Common myeloid progenitor, CD34-positive (primary cell): ENCODE results near the gene CRLF1.
A peak's percentile ranks its signal among the peaks of the same experiment; 100 is the strongest.

Source experiments
- CTCF ChIA-PET: fragments of 350-600 bp; sonication (Branson Sonifier 250); formaldehyde crosslinking; loops from one replicate; lab custom pipeline; 2021; ENCODE audit warnings: antibody characterized with exemption; lab: Charles Lee
- POLR2A ChIA-PET: fragments of 350-600 bp; sonication (Branson Sonifier 250); formaldehyde crosslinking; loops from one replicate; lab custom pipeline; 2021; ENCODE audit warnings: antibody characterized with exemption; lab: Charles Lee
- DNase-seq, 3 donors: peaks; one replicate each; pipeline versions ENCODE4 v3.0.0 to v3.0.0-alpha.2; 2013
- H3K27ac ChIP-seq, 2 experiments: 1 replicate in 1 of 2; 2 replicates in 1 of 2; pipeline ENCODE4 v1.7.0; 2013; ENCODE audit warnings: inconsistent platforms in 2 of 2, low read length in 2 of 2, mild to moderate bottlenecking in 2 of 2, low read depth in 1 of 2, moderate library complexity in 1 of 2; ENCODE audit not compliant: severe bottlenecking in 2 of 2, insufficient read depth in 1 of 2, poor library complexity in 1 of 2
- H3K27me3 ChIP-seq, 5 experiments: replicated peaks in 2 of 5; 1 replicate in 3 of 5; 2 replicates in 2 of 5; pipeline versions ENCODE4 v1.6.1 to v1.7.0; 2013; ENCODE audit warnings: low read length in 4 of 5, mild to moderate bottlenecking in 2 of 5, moderate library complexity in 2 of 5, inconsistent platforms in 1 of 5; ENCODE audit not compliant: insufficient read depth in 5 of 5, control insufficient read depth in 4 of 5
- H3K36me3 ChIP-seq, 4 experiments: 1 replicate in 2 of 4; 2 replicates in 2 of 4; pipeline versions ENCODE4 v1.6.1 to v1.7.0; 2013; ENCODE audit warnings: low read length in 3 of 4, control low read depth in 1 of 4, mild to moderate bottlenecking in 1 of 4; ENCODE audit not compliant: control insufficient read depth in 4 of 4, insufficient read depth in 4 of 4
- H3K4me1 ChIP-seq, 4 experiments: 1 replicate in 3 of 4; 2 replicates in 1 of 4; pipeline versions ENCODE4 v1.6.1 to v1.7.1; 2013; ENCODE audit warnings: low read length in 3 of 4, mild to moderate bottlenecking in 3 of 4, control low read depth in 1 of 4, inconsistent platforms in 1 of 4, moderate library complexity in 1 of 4; ENCODE audit not compliant: control insufficient read depth in 4 of 4, insufficient read depth in 4 of 4; ENCODE audit errors: control extremely low read depth in 1 of 4
- H3K4me3 ChIP-seq, 7 experiments: 1 replicate in 4 of 7; 2 replicates in 3 of 7; pipeline versions ENCODE4 v1.5.1 to v1.7.0; 2013; ENCODE audit warnings: mild to moderate bottlenecking in 7 of 7, low read length in 6 of 7, moderate library complexity in 6 of 7, inconsistent platforms in 2 of 7, low read depth in 2 of 7, control low read depth in 1 of 7; ENCODE audit not compliant: insufficient read depth in 4 of 7, control insufficient read depth in 1 of 7; ENCODE audit errors: extremely low read depth in 1 of 7
- H3K9me3 ChIP-seq, 5 experiments: 1 replicate in 4 of 5; 2 replicates in 1 of 5; pipeline versions ENCODE4 v1.6.1 to v1.7.1; 2013; ENCODE audit warnings: low read length in 4 of 5, mild to moderate bottlenecking in 2 of 5, inconsistent platforms in 1 of 5, low read depth in 1 of 5, moderate library complexity in 1 of 5; ENCODE audit not compliant: control insufficient read depth in 4 of 5, insufficient read depth in 2 of 5; ENCODE audit errors: control extremely low read depth in 1 of 5
- WGBS: methylation state at CpG from one replicate; pipeline ENCODE4 v1.1.5; 2013; ENCODE audit not compliant: insufficient coverage; 5-methylcytosine and 5-hydroxymethylcytosine counted together

CRLF1 gene

DNA sequence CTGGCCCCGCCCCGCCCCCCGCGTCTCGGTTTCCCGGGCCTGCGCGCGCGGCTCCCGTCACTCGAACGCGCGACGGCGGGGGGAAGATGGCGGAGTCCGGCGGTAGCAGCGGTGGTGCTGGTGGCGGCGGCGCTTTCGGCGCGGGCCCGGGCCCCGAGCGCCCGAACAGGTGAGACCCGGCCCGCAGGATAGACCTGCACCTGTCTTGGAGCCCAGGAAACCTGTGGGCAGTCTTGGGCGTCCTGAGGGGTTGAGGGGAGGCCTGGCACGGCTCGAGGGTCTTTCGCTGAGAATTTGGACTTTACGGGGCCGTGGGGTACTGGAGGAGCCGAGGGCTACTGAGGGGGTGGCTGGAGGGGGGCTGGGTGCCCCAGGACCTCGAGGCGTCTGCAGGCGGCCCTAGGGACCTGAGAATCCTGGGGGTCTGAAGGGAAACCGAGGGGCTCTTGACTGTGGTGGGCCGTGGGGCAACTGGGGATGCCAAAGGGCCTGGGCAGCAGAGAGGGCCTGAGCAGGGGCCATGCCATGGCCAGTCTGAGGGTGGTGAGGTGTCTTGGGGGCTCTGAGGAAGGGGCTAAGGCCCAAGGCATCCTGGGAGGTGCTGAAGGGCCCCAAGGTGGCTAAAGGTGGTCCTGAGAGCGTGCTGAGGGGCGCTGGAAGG lies 30.5 kb upstream of the CRLF1 start, which contains the start of gene KLHL26:
Gene KLHL26, plus strand, starts transcription at position 60 of the 661 bp plus-strand sequence. Its CDS starts 27 bp downstream, at position 87.
- Histone ChIP-seq H3K36me3 (no peaks in the 10 kb centered on the region), H3K4me3 (peak within 1 kb of the TSS; percentile 75 to 93 (median 87)), H3K27ac (peak within 1 kb of the TSS; percentile 50 to 82), H3K9me3 (no peaks in the 10 kb centered on the region), H3K4me1 (peaks cover 0 to 21% (median 17%) of the 10 kb centered on the region in 4 experiments), H3K27me3 (peaks cover 0 to 2% (median 0%) of the 10 kb centered on the region in 5 experiments)
- 1% methylated on average over 38 of the region's 47 CpGs for WGBS
- no peak for DNase-seq
- ChIA-PET CTCF (no interaction called here), POLR2A (no interaction called here)

GRCh38 chr19:18636183-18636968 lies 29.8 kb upstream of the CRLF1 start:
- CTCF ChIA-PET: no interaction called here
- no peak overlapping the region for H3K27ac ChIP-seq

GRCh38 chr19:18635831-18636182 lies 29.2 kb upstream of the CRLF1 start:
- Histone ChIP-seq H3K27me3 (peaks cover 0 to 2% (median 0%) of the 10 kb centered on the region in 5 experiments), H3K4me1 (peaks cover 0 to 21% (median 17%) of the 10 kb centered on the region in 4 experiments), H3K36me3 (no peaks in the 10 kb centered on the region), H3K9me3 (no peaks in the 10 kb centered on the region), H3K4me3 (peak overlapping the region in 3 of 7 experiments; percentile 24 to 87 (median 79)), H3K27ac (no peak overlapping the region)
- ChIA-PET CTCF (interaction anchor here (1.3 kb wide), 1 partner anchor 21 kb away, joined by 3 read pairs; no protein-coding TSS in a partner anchor), POLR2A (no interaction called here)
- no peak for DNase-seq
- WGBS: 0% methylated on average over 2 of the region's 6 CpGs

More at GRCh38 chr19:18636183-18636968, 29.8 kb upstream of the CRLF1 start:
- no peaks in the 10 kb centered on the region for H3K9me3 ChIP-seq
- peak; percentile 97 to 98 (median 98) for DNase-seq
- 1% methylated on average over 30 of the region's 44 CpGs for WGBS
- no peaks in the 10 kb centered on the region for H3K36me3 ChIP-seq
- POLR2A ChIA-PET: no interaction called here
- peaks cover 0 to 21% (median 17%) of the 10 kb centered on the region in 4 experiments for H3K4me1 ChIP-seq
- peaks cover 0 to 2% (median 0%) of the 10 kb centered on the region in 5 experiments for H3K27me3 ChIP-seq
- peak overlapping the region; percentile 49 to 93 (median 79) for H3K4me3 ChIP-seq

GRCh38 chr19:18634612-18635297 lies 28.2 kb upstream of the CRLF1 start:
- CTCF ChIA-PET: interaction anchor here (0.6 to 1.3 kb wide), 3 partner anchors 20 to 171 kb away, joined by 3 read pairs; no protein-coding TSS in a partner anchor
- POLR2A ChIA-PET: no interaction called here
- WGBS: 79% methylated on average over 8 of the region's 12 CpGs

DNA sequence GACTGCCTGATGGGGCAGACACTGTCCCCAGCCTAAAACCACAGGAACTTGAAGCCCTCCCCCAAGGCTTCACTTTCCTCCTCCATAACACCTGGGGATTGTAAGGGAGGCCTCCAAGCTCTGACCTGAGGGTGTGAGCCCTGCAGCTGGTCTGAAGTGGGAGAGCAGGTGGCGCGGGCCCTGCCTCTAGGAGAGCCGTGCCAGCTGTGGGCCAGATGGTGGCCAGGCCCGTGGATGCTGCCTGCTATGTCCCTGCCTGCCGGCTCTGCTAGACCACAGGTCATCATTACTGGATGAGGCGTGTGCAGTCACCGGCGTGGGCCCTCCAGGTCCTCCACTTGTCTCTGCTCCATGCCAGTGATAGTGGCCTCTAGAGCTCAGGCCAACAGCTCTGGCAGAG lies 26.7 kb upstream of the CRLF1 start:
- POLR2A ChIA-PET: no interaction called here
- H3K4me1 ChIP-seq: peaks cover 0 to 22% (median 17%) of the 10 kb centered on the region in 4 experiments
- DNase-seq: no peak

More at GRCh38 chr19:18634612-18635297, 28.2 kb upstream of the CRLF1 start:
- Histone ChIP-seq H3K4me3 (no peak overlapping the region), H3K36me3 (no peaks in the 10 kb centered on the region), H3K9me3 (no peaks in the 10 kb centered on the region), H3K4me1 (peaks cover 0 to 21% (median 17%) of the 10 kb centered on the region in 4 experiments), H3K27ac (no peak overlapping the region), H3K27me3 (peaks cover 0 to 4% (median 0%) of the 10 kb centered on the region in 5 experiments)
- DNase-seq: no peak

DNA sequence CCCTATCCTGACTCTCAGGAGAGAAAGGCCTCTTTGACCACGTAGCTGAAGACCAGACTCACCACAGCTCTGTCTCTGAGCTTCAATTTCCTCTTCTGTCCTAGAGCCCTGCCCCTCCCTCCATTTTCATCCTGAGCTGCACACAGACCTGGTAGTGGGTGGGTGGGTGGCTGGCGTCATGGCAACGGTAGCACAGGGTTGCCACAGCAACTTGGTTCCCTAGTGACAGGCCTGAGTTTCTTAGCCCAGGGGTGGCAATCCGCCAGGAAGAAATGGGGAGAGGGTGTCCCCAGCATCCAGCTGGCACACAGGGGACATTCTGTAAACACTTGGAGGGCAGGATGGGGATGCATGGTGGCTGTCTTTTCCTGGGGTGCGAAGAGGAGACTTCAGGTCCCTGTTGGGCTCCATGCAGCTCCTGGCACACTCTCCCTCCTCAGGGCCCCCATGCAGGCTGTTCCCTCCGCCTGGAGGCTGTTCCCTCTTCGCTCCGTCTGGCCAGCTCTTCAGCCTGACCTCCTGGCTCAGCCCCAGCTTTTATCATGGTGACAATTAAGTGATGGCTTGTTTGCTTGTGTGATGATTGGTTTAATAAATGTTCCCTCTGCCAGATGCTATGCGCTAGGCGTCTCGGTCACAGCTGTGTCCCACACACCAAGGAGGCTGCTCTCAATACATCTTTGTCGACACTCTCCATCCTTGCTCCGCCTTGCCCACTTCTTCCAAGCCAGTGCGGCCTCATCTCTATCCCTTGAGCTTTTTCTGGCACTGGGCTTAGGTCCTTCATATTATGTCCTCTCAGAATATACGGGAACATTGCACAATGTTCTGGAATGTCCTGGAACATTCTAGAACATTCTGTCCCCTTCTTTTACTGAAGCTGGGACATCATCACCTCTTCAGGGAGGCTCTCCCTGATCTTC lies 22.8 kb upstream of the CRLF1 start:
- H3K27me3 ChIP-seq: peaks cover 0 to 3% (median 0%) of the 10 kb centered on the region in 5 experiments
- H3K9me3 ChIP-seq: no peaks in the 10 kb centered on the region
- no peaks in the 10 kb centered on the region for H3K36me3 ChIP-seq
- ChIA-PET CTCF (interaction anchor here (1.1 to 2.4 kb wide), 4 partner anchors 15 to 47 kb away, joined by 3 to 7 read pairs (median 4); no protein-coding TSS in a partner anchor), POLR2A (no interaction called here)
- H3K27ac ChIP-seq: no peak overlapping the region
- DNase-seq: peak in 1 of 3 donors; percentile 39
- H3K4me1 ChIP-seq: peaks cover 0 to 3% (median 0%) of the 10 kb centered on the region in 4 experiments
- 85% methylated on average over 11 of the region's 15 CpGs for WGBS
- no peak overlapping the region for H3K4me3 ChIP-seq

More for the DNA sequence above, 26.7 kb upstream of the CRLF1 start:
- no peaks in the 10 kb centered on the region for H3K9me3 ChIP-seq
- 91% methylated on average over 8 of the region's 8 CpGs for WGBS
- H3K27ac ChIP-seq: no peak overlapping the region
- H3K4me3 ChIP-seq: no peak overlapping the region
- no peaks in the 10 kb centered on the region for H3K36me3 ChIP-seq
- CTCF ChIA-PET: interaction anchor here (0.6 kb wide), 2 partner anchors 57 to 491 kb away, joined by 3 read pairs; no protein-coding TSS in a partner anchor
- peaks cover 0 to 4% (median 0%) of the 10 kb centered on the region in 5 experiments for H3K27me3 ChIP-seq
